Osteoblast (primary cell): Measurements from ENCODE around the gene RPL11. TPM values are rescaled to one million over a fixed set of nuclear protein-coding genes. Genes with fewer than 3 reads are reported as not detected.

ENCODE experiments used
- DNase-seq: peaks from one replicate; pipeline ENCODE4 v3.0.0; 2011; ENCODE audit warnings: low spot score, mixed read lengths; ENCODE audit not compliant: insufficient read length; ENCODE audit errors: missing footprints
- H2AFZ ChIP-seq: 2 replicates; pipeline ENCODE4 v1.6.0; 2011; ENCODE audit warnings: mild to moderate bottlenecking, low read length
- H3K27ac ChIP-seq: 2 replicates; pipeline ENCODE4 v1.5.1; 2011; ENCODE audit warnings: mild to moderate bottlenecking, low read depth, low read length, moderate library complexity
- H3K27me3 ChIP-seq: 2 replicates; pipeline ENCODE4 v1.6.0; 2012; ENCODE audit warnings: mild to moderate bottlenecking, control low read depth, inconsistent platforms, low read length, moderate library complexity; ENCODE audit not compliant: insufficient read depth
- H3K36me3 ChIP-seq: 2 replicates; pipeline ENCODE4 v1.5.1; 2011; ENCODE audit warnings: mild to moderate bottlenecking, low read length, control low read depth, moderate library complexity; ENCODE audit not compliant: insufficient read depth
- H3K4me1 ChIP-seq: 2 replicates; pipeline ENCODE4 v1.5.1; 2011; ENCODE audit warnings: mild to moderate bottlenecking, low read length, control low read depth, moderate library complexity; ENCODE audit not compliant: insufficient read depth
- H3K4me2 ChIP-seq: 2 replicates; pipeline ENCODE4 v1.6.0; 2011; ENCODE audit warnings: mild to moderate bottlenecking, low read length; ENCODE audit not compliant: insufficient read depth
- H3K4me3 ChIP-seq: fragments of 200-600 bp; sonication (generic); 3 replicates; pipeline ENCODE4 v1.5.1; 2012; ENCODE audit warnings: mild to moderate bottlenecking, low read length, inconsistent platforms; ENCODE audit not compliant: insufficient read depth
- H3K79me2 ChIP-seq: 2 replicates; pipeline ENCODE4 v1.6.0; 2012; ENCODE audit warnings: mild to moderate bottlenecking, low read length, control low read depth, inconsistent platforms; ENCODE audit not compliant: insufficient read depth
- H3K9me3 ChIP-seq: 2 replicates; pipeline ENCODE4 v1.5.1; 2011; ENCODE audit warnings: low read depth, low read length, control low read depth
- H4K20me1 ChIP-seq: 2 replicates; pipeline ENCODE4 v1.6.0; 2012; ENCODE audit warnings: mild to moderate bottlenecking, low read length, control low read depth; ENCODE audit not compliant: insufficient read depth
- CTCF ChIP-seq: IDR thresholded peaks from 2 replicates; pipeline ENCODE4 v1.5.1; 2011; ENCODE audit warnings: mild to moderate bottlenecking, low read depth, low read length, moderate library complexity; ENCODE audit errors: extremely low read depth
- total RNA-seq: library from RNA; depleted of rRNA; stranded (reverse); fragments of >200 nt; gene quantifications from 2 replicates; pipeline ENCODE4 v1.2.3, GENCODE V29; 2012

The RPL11 gene
- total RNA-seq, 1 donor: 693 TPM

- H3K27ac ChIP-seq: no peak overlapping the region
- peaks cover 12% of the 10 kb centered on the region for H4K20me1 ChIP-seq
- H3K4me2 ChIP-seq: no peak overlapping the region
- no peaks in the 10 kb centered on the region for H3K27me3 ChIP-seq
- peaks cover 28% of the 10 kb centered on the region for H3K79me2 ChIP-seq
- H3K4me1 ChIP-seq: peaks cover 8% of the 10 kb centered on the region
- H3K4me3 ChIP-seq: no peak overlapping the region
- no peak for DNase-seq
- H2AFZ ChIP-seq: no peak overlapping the region
- H3K36me3 ChIP-seq: no peaks in the 10 kb centered on the region
- TF ChIP-seq CTCF: no peak
- H3K9me3 ChIP-seq: no peaks in the 10 kb centered on the region
Observed at GRCh38 chr1:23736437-23737134, 45.0 kb downstream of the RPL11 start.

DNA sequence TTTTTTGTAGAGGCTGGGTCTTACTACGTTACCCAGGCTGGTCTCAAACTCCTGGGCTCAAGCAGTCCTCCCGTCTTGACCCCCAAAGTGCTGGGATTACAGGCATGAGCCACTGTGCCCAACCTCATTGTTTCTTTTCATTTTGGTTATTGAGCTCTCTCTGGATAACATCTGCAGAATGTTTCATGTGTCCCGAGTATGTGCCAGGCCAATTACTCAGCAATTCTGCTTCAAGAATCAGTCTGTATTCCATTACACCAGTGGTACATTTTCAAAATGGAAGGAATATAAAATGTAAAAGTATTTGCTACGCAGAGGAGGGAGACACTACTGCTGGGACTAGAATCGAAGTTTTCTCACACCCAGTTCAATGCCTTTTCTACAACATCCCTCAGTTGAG, 50.0 kb downstream of the RPL11 start:
- H3K4me3 ChIP-seq: no peak overlapping the region
- H4K20me1 ChIP-seq: peaks cover 23% of the 10 kb centered on the region
- DNase-seq: no peak
- no peaks in the 10 kb centered on the region for H3K9me3 ChIP-seq
- no peak for TF ChIP-seq CTCF
- peaks cover 46% of the 10 kb centered on the region for H3K79me2 ChIP-seq
- H3K27me3 ChIP-seq: no peaks in the 10 kb centered on the region
- H3K36me3 ChIP-seq: peaks cover 3% of the 10 kb centered on the region
- peaks cover 21% of the 10 kb centered on the region for H3K4me1 ChIP-seq
- H3K27ac ChIP-seq: no peak overlapping the region
- no peak overlapping the region for H2AFZ ChIP-seq
- no peak overlapping the region for H3K4me2 ChIP-seq

- H4K20me1 ChIP-seq: peaks cover 34% of the 10 kb centered on the region
- peak overlapping the region; percentile 88 for H2AFZ ChIP-seq
- H3K36me3 ChIP-seq: peaks cover 3% of the 10 kb centered on the region
- peak overlapping the region; percentile 84 for H3K4me3 ChIP-seq
- peaks cover 32% of the 10 kb centered on the region for H3K4me1 ChIP-seq
- H3K27me3 ChIP-seq: no peaks in the 10 kb centered on the region
- peaks cover 55% of the 10 kb centered on the region for H3K79me2 ChIP-seq
- H3K27ac ChIP-seq: peak overlapping the region; percentile 46
- no peaks in the 10 kb centered on the region for H3K9me3 ChIP-seq
- no peak for DNase-seq
- no peak for TF ChIP-seq CTCF
- peak overlapping the region; percentile 87 for H3K4me2 ChIP-seq
Observed at GRCh38 chr1:23742670-23743286, 51.2 kb downstream of the RPL11 start.

- H4K20me1 ChIP-seq: peaks cover 40% of the 10 kb centered on the region
- H3K4me2 ChIP-seq: peak within 1 kb of the TSS; percentile 87
- peaks cover 3% of the 10 kb centered on the region for H3K36me3 ChIP-seq
- H3K79me2 ChIP-seq: peaks cover 63% of the 10 kb centered on the region
- H3K9me3 ChIP-seq: no peaks in the 10 kb centered on the region
- peaks cover 32% of the 10 kb centered on the region for H3K4me1 ChIP-seq
- peak; percentile 98 for DNase-seq
- peak within 1 kb of the TSS; percentile 84 for H3K4me3 ChIP-seq
- no peaks in the 10 kb centered on the region for H3K27me3 ChIP-seq
- H2AFZ ChIP-seq: peak within 1 kb of the TSS; percentile 88
- peak within 1 kb of the TSS; percentile 46 for H3K27ac ChIP-seq
- no peak for TF ChIP-seq CTCF
Observed at GRCh38 chr1:23743287-23744152, 51.9 kb downstream of the RPL11 start, which contains the start of gene ELOA. TSS of gene ELOA (plus strand) at chr1:23743471. CDS start at chr1:23743504, 33 bp downstream.
